Epithelial cell of proximal tubule (primary cell): ENCODE results near the gene SIX2. TPM values are rescaled to one million over a fixed set of nuclear protein-coding genes. Genes with fewer than 3 reads are reported as not detected.

Experiments used
- DNase-seq: peaks from one replicate; pipeline ENCODE4 v3.0.0-alpha.2; 2011; ENCODE audit warnings: low read depth
- H3K4me3 ChIP-seq: 2 replicates; pipeline ENCODE4 v1.5.1; 2011; ENCODE audit warnings: low read depth, mild to moderate bottlenecking, low read length
- CTCF ChIP-seq: conservative IDR thresholded peaks from 2 replicates; pipeline ENCODE4 v1.5.1; 2012; ENCODE audit warnings: low read depth, mild to moderate bottlenecking, low read length
- total RNA-seq: library from RNA; depleted of rRNA; stranded (reverse); fragments of >200 nt; gene quantifications from 2 replicates; pipeline ENCODE4 v1.2.3, GENCODE V29; 2015

Gene SIX2
- total RNA-seq, 1 donor from 2014 or later, result 0.06 TPM

GRCh38 chr2:44956843-44957242 is 52.4 kb downstream of the SIX2 start:
- no peak for TF ChIP-seq CTCF

GRCh38 chr2:44955593-44956392 is 53.5 kb downstream of the SIX2 start:
- H3K4me3 ChIP-seq, result peak overlapping the region; percentile 39
- TF ChIP-seq CTCF, result peak; percentile 80
- DNase-seq, result no peak

More at GRCh38 chr2:44956843-44957242, 52.4 kb downstream of the SIX2 start:
- DNase-seq, result no peak
- H3K4me3 ChIP-seq, result no peak overlapping the region

Other genes starting within 250 kb of the SIX2 start
- not detected in 2 replicates for gene SIX3, start 67.8 kb downstream of the SIX2 start, total RNA-seq